HG03060 (cell line): ENCODE results near the gene PON1.

Experiments used
- ATAC-seq: cut with Tn5 transposase; IDR thresholded peaks from one replicate; pipeline ENCODE4 v1.9.1; 2021; ENCODE audit warnings: low read depth, moderate number of reproducible peaks; ENCODE audit not compliant: unreplicated experiment

Gene PON1

DNA sequence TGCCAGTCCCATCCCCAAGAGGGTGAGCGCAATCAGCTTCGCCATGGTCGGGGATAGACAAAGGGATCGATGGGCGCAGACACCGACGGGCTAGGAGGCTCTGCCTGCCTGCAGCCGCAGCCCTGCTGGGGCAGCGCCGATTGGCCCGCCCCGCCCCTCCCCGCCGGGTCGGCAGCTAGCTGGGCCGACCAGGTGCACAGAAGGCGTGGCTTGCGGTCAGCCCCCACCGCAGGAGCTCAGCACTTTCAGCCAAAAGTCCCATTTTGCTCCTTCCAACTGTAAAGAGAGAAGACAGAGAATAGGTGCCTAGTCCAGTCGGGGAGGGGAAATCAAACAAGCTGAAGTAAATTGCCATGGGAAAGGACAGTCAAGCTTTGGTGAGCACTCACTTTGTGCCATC is at the start of gene PON1:
Gene PON1 (minus strand): TSS at position 102 of the 400 bp plus-strand sequence. CDS start 57 bp downstream, at position 45.
- ATAC-seq: no peak

DNA sequence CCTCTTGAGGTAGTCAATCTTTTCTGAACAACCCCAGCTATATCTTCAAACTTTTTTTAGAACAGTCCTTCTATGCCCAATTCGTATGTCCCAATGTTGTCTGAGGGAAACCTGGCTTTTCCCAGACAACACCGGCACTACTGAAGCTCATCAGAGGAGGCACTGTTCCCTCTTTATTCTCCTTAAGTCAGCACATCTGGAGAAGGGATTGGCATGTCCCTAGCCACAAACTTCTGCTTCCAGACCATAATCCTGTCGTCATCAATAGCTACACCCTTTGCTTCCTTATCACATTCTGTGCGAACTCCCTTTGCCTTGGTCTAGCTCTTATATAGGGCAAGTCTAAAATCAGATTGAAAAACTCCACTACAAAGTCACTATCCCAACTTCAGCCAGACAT is 49.0 kb upstream of the PON1 start:
- no peak for ATAC-seq

DNA sequence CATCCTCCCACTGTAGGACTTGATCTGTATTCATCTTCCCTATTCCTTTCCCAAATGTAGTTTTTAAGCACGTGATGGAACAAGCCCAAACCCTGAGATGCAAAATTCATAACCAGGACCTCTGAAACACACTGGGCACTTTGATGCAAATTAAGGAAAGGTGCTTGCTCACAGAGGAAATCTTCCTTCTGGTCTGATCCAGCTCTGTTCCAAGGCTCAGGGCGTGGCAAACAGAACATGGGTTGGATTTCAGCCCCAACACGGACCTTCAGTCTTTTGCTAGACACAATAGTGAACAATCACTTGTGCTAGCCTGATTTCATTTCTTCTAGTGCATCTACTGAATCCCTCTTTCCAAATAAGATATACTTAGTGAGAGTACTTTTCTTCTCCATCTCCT is 43.9 kb upstream of the PON1 start:
- ATAC-seq: no peak

DNA sequence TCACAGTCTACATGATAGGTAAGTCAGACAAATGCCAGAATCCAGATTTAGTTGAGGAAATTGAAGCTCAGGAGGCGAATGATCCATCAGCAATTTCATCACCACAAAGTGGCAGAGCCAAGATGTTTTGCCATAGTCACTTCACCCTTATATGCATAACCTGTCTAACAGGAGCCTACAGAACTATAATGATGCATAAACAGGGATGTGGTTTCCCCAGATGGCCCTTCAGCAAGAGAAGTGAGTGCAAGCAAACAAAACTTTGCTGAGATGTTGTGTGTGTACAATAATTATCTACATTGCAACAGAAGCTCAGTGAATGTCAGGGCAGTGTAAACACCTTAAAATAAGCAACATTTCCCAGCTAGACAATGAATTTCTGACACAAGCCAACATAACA is 43.3 kb upstream of the PON1 start:
- ATAC-seq: no peak

DNA sequence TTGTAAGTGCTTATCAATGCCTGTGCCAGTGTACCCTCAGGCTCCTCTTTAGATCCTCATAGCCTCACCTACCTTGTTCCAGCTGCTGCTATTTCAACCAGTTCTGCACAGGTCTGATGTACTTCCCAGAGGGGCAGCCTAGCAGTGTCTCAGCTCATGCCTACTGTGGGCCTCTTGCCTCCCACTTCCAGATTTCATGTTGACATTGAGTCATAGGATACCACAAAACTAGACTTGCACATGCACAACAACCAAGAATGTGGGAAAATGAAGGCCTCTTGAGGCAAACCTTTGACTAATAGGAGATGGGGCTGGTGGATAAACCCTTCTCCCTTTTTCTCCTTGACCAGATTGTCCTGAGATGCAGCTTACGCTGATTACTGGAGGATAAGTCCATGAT is 40.8 kb upstream of the PON1 start:
- no peak for ATAC-seq

DNA sequence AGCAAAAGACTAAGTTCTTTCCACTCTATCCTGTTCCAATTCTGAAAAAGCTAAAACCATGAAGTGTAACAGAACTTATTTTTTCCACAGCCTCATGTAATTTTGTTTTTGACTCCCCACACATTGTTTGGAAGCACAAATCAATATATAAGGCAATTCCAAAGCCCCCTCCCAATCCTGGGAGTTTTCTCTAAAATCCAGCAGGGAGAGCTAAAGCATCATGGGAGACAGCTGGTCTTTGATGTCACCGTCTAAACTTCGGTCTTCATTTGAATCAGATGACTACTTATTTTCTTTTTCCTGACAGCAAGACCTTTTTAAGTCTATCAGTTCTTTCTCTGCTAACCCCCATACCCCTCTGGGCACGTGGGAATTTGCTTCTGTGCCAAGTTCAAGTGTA is 33.3 kb upstream of the PON1 start:
- no peak for ATAC-seq

DNA sequence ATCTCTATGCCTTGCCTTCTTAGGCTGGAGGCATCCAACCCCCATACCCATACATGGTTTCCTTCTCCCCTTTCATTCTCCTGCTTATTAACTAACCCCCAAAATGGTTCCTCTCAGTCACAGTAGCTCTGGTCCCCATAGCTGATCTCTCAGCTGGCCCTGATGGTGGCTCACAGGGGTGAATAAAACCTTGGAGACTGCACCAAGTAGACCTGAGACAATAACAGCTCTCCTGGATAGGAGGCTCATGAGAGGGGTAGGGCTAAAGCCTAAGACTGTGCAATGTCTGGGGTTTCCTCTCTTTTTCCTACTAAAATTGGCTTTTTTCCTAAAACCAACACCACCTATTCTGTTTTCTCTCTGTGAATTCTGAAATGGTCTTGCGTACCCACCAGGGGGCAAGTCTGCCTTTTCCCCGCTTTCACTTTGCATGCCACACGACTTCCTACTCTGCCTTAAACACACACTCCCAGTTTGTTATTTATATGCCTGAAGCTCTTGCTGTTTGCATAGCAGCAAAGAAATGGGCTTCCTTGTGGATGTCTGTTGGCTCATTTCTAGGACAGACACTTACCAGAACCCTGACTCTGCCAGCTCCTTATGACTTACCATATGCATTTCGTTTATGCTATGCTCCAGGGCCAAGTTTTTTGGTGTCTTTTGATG is 18.4 kb upstream of the PON1 start:
- ATAC-seq: no peak

- ATAC-seq: no peak
Observed at GRCh38 chr7:95342029-95342428, 17.7 kb upstream of the PON1 start.

GRCh38 chr7:95340491-95340890 is 16.2 kb upstream of the PON1 start:
- no peak for ATAC-seq

GRCh38 chr7:95338832-95339231 is 14.5 kb upstream of the PON1 start:
- no peak for ATAC-seq

GRCh38 chr7:95335093-95335492 is 10.8 kb upstream of the PON1 start:
- ATAC-seq: no peak

GRCh38 chr7:95334447-95334846 is 10.1 kb upstream of the PON1 start:
- ATAC-seq: no peak

DNA sequence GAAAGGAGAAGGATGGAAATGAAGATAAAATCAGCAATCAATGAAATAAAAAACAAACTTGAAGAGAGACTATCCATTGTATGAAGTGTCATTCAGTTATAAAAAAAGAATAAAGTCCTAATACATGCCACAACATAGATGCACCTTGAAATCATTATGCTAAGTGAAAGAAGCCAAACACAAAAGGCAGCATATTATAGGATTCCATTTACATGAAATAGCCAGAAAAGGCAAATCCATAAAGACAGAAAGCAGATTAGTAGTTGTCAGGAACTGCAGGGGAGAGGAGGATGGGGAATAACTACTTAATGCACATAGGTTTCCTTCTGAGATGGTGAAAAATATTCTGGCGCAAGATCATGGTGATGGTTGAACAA is 6.6 kb upstream of the PON1 start:
- ATAC-seq: peak; percentile 15

GRCh38 chr7:95330204-95330960 is 6.0 kb upstream of the PON1 start:
- peak; percentile 95 for ATAC-seq

- no peak for ATAC-seq
Observed at GRCh38 chr7:95327356-95327755, 3.0 kb upstream of the PON1 start.

DNA sequence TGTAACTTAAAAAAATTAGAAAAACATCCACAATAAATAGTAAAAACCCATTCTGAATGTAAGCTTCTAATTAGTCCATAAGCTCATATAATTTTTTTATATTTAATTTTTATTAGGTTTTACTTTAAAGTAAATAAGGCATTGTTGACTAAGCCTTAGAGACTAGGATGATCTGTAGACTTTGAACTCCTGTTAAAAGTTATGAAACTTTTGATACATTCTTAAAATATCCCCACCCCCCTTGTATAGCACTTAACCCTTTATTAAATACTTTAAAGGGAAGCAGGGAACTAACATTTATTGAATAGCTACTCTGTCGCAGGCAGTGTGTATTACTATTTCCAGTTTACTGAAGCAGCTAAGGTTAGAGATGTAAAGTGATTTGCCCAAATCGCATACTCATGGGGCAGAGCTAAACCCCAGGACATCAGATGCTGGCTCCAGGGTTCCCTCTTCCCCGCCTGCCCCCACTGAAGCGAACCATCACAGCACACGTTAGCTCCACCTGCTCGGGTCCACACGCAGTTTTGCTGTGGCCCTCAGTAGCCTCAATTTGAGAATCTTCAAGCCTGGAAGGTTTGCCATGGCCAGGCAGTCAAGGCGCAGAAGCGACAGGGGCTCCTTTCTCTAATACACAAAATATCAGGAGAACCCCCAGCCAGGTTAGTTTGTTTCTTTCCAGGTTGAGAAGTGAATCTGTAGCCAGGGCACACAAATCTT is 762 bp downstream of the PON1 start:
- ATAC-seq: no peak

DNA sequence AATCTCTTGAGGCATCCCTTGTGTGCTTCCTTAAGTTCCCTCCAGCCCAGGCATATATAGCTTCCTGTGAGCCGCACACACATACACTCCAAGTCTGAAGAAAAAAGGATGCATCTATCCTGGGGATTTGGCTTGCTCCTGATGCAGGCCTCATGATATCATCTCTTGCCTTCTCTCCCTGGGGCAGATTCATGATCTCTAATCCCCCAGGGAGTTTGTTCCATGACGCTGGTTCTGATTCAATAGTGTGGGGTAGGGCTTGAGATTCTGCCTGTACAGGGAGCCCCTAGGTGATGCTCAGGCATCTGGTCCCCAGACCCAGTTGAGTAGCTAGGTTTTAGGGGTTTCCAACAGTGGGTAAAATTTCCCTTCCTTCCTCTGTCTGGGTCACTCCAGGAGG is 1.5 kb downstream of the PON1 start:
- ATAC-seq: no peak

GRCh38 chr7:95322396-95322795 is 1.9 kb downstream of the PON1 start:
- ATAC-seq: no peak

DNA sequence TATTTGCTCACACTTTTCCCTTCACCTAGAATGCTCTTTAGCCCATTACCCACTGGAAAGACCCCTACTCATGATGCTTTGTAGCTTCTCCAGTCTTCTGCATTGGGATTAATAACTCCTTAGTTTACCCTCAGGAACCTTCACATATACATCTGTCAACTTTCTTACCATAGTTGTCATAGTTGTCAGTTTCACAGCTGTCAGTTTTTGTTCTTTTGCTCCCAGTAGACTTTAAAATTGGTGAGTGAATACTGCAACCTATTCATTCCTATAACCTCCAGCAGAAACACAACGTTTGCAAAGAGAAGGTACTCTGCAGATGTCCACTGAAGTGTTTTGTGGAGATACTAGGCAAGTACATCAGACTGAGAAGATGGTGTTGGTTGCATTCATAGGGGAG is 2.6 kb downstream of the PON1 start:
- ATAC-seq: no peak

DNA sequence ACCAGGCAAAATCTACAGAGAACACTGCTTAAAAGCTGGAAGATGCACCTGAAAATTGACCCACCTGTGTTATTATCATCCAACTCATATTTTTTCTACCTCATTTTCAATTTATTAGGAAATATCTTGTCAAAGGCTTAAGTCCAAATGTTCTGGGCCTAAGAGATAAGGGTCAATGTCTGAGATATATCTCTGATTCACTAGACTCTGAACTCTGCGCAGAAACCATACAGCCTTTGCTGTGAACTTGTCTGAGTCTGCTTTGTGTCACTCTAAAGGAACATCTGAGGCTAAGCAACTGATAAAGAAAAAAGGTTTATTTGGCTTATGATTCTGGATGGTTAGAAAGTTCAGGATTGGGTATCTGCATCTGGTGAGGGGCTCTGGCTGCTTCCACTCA is 3.7 kb downstream of the PON1 start:
- no peak for ATAC-seq

GRCh38 chr7:95319570-95319969 is 4.8 kb downstream of the PON1 start:
- ATAC-seq: no peak
